Activated naive CD4-positive, alpha-beta T cell treated with anti-CD3 and anti-CD28 coated beads, Interleukin-2, amount 50 U/mL, for 24 hours (primary cell): ENCODE results near the gene FOXN3.

Experiments used
- H3K27ac Mint-ChIP-seq: one replicate; pipeline ENCODE4 v1.8.0; 2021; ENCODE audit warnings: mild to moderate bottlenecking, mixed read lengths
- H3K27me3 Mint-ChIP-seq: one replicate; pipeline ENCODE4 v1.8.0; 2021; ENCODE audit warnings: mixed read lengths
- H3K36me3 Mint-ChIP-seq: one replicate; pipeline ENCODE4 v1.8.0; 2021; ENCODE audit warnings: mixed read lengths
- H3K4me1 Mint-ChIP-seq: one replicate; pipeline ENCODE4 v1.8.0; 2021; ENCODE audit warnings: mixed read lengths
- H3K4me3 Mint-ChIP-seq: one replicate; pipeline ENCODE4 v1.8.0; 2021; ENCODE audit warnings: mild to moderate bottlenecking, mixed read lengths
- H3K9me3 Mint-ChIP-seq: one replicate; pipeline ENCODE4 v1.8.0; 2021; ENCODE audit warnings: mixed read lengths

The FOXN3 gene

GRCh38 chr14:89330236-89331002, 86.6 kb downstream of the FOXN3 start:
- H3K27me3 Mint-ChIP-seq = no peaks in the 10 kb centered on the region
- peaks cover 11% of the 10 kb centered on the region for H3K36me3 Mint-ChIP-seq
- H3K4me1 Mint-ChIP-seq = peaks cover 60% of the 10 kb centered on the region
- H3K27ac Mint-ChIP-seq = peak overlapping the region; percentile 78
- no peaks in the 10 kb centered on the region for H3K9me3 Mint-ChIP-seq
- no peak overlapping the region for H3K4me3 Mint-ChIP-seq

GRCh38 chr14:89327771-89328212, 89.2 kb downstream of the FOXN3 start:
- Mint-ChIP-seq H3K36me3 (peaks cover 13% of the 10 kb centered on the region), H3K4me1 (peaks cover 76% of the 10 kb centered on the region)

GRCh38 chr14:89325959-89326358, 91.1 kb downstream of the FOXN3 start:
- peaks cover 79% of the 10 kb centered on the region for H3K4me1 Mint-ChIP-seq
- H3K36me3 Mint-ChIP-seq = peaks cover 19% of the 10 kb centered on the region
- no peaks in the 10 kb centered on the region for H3K27me3 Mint-ChIP-seq
- no peak overlapping the region for H3K27ac Mint-ChIP-seq
- no peak overlapping the region for H3K4me3 Mint-ChIP-seq
- H3K9me3 Mint-ChIP-seq = no peaks in the 10 kb centered on the region

More at GRCh38 chr14:89327771-89328212, 89.2 kb downstream of the FOXN3 start:
- no peaks in the 10 kb centered on the region for H3K9me3 Mint-ChIP-seq
- no peaks in the 10 kb centered on the region for H3K27me3 Mint-ChIP-seq
- H3K4me3 Mint-ChIP-seq = no peak overlapping the region
- no peak overlapping the region for H3K27ac Mint-ChIP-seq

- peaks cover 81% of the 10 kb centered on the region for H3K4me1 Mint-ChIP-seq
- H3K27ac Mint-ChIP-seq = no peak overlapping the region
- no peaks in the 10 kb centered on the region for H3K9me3 Mint-ChIP-seq
- H3K36me3 Mint-ChIP-seq = peaks cover 20% of the 10 kb centered on the region
- H3K27me3 Mint-ChIP-seq = no peaks in the 10 kb centered on the region
- H3K4me3 Mint-ChIP-seq = no peak overlapping the region
Observed at GRCh38 chr14:89325299-89325883, 91.6 kb downstream of the FOXN3 start.

GRCh38 chr14:89324501-89325298, 92.3 kb downstream of the FOXN3 start:
- Mint-ChIP-seq H3K36me3 (peaks cover 22% of the 10 kb centered on the region), H3K27me3 (no peaks in the 10 kb centered on the region), H3K9me3 (no peaks in the 10 kb centered on the region), H3K27ac (no peak overlapping the region), H3K4me3 (no peak overlapping the region), H3K4me1 (peaks cover 77% of the 10 kb centered on the region)

GRCh38 chr14:89320381-89321000, 96.5 kb downstream of the FOXN3 start:
- Mint-ChIP-seq H3K27ac (no peak overlapping the region), H3K27me3 (no peaks in the 10 kb centered on the region), H3K9me3 (no peaks in the 10 kb centered on the region), H3K36me3 (peaks cover 31% of the 10 kb centered on the region), H3K4me1 (peaks cover 79% of the 10 kb centered on the region), H3K4me3 (no peak overlapping the region)

- H3K27me3 Mint-ChIP-seq = no peaks in the 10 kb centered on the region
Observed at GRCh38 chr14:89319687-89320086, 97.3 kb downstream of the FOXN3 start.

GRCh38 chr14:89317051-89317691, 99.9 kb downstream of the FOXN3 start:
- Mint-ChIP-seq H3K27me3 (no peaks in the 10 kb centered on the region), H3K9me3 (no peaks in the 10 kb centered on the region), H3K4me3 (no peak overlapping the region), H3K36me3 (peaks cover 30% of the 10 kb centered on the region), H3K27ac (peak overlapping the region; percentile 23), H3K4me1 (peaks cover 75% of the 10 kb centered on the region)

More at GRCh38 chr14:89319687-89320086, 97.3 kb downstream of the FOXN3 start:
- H3K4me1 Mint-ChIP-seq = peaks cover 80% of the 10 kb centered on the region
- H3K4me3 Mint-ChIP-seq = peak overlapping the region; percentile 39
- no peaks in the 10 kb centered on the region for H3K9me3 Mint-ChIP-seq
- H3K36me3 Mint-ChIP-seq = peaks cover 36% of the 10 kb centered on the region
- H3K27ac Mint-ChIP-seq = no peak overlapping the region

- Mint-ChIP-seq H3K27ac (no peak overlapping the region), H3K9me3 (no peaks in the 10 kb centered on the region), H3K27me3 (no peaks in the 10 kb centered on the region)
Observed at GRCh38 chr14:89315493-89316470, 101.3 kb downstream of the FOXN3 start.

GRCh38 chr14:89314274-89314673, 102.8 kb downstream of the FOXN3 start:
- no peak overlapping the region for H3K4me3 Mint-ChIP-seq
- H3K4me1 Mint-ChIP-seq = peaks cover 67% of the 10 kb centered on the region
- H3K36me3 Mint-ChIP-seq = peaks cover 16% of the 10 kb centered on the region
- no peaks in the 10 kb centered on the region for H3K9me3 Mint-ChIP-seq
- no peaks in the 10 kb centered on the region for H3K27me3 Mint-ChIP-seq
- H3K27ac Mint-ChIP-seq = no peak overlapping the region

More at GRCh38 chr14:89315493-89316470, 101.3 kb downstream of the FOXN3 start:
- Mint-ChIP-seq H3K4me3 (no peak overlapping the region), H3K4me1 (peaks cover 69% of the 10 kb centered on the region), H3K36me3 (peaks cover 26% of the 10 kb centered on the region)

GRCh38 chr14:89312932-89313331, 104.1 kb downstream of the FOXN3 start:
- Mint-ChIP-seq H3K4me3 (no peak overlapping the region), H3K9me3 (no peaks in the 10 kb centered on the region), H3K27ac (peak overlapping the region; percentile 23), H3K27me3 (no peaks in the 10 kb centered on the region), H3K4me1 (peaks cover 62% of the 10 kb centered on the region), H3K36me3 (peaks cover 9% of the 10 kb centered on the region)

GRCh38 chr14:89310211-89310610, 106.8 kb downstream of the FOXN3 start:
- Mint-ChIP-seq H3K36me3 (peaks cover 10% of the 10 kb centered on the region), H3K4me3 (no peak overlapping the region), H3K4me1 (peaks cover 65% of the 10 kb centered on the region), H3K27me3 (no peaks in the 10 kb centered on the region), H3K9me3 (no peaks in the 10 kb centered on the region), H3K27ac (no peak overlapping the region)

GRCh38 chr14:89309670-89310177, 107.3 kb downstream of the FOXN3 start:
- Mint-ChIP-seq H3K27me3 (no peaks in the 10 kb centered on the region), H3K4me3 (no peak overlapping the region), H3K27ac (no peak overlapping the region), H3K9me3 (no peaks in the 10 kb centered on the region), H3K36me3 (peaks cover 5% of the 10 kb centered on the region), H3K4me1 (peaks cover 65% of the 10 kb centered on the region)
